Sigmoid colon (tissue), 4 donors: ENCODE data around the gene BOLA2B.

ENCODE experiments used
- CTCF ChIP-seq, 4 experiments: fragments of 450-650 bp in 3 of 4; fragments of 200-600 bp in 1 of 4; IDR thresholded peaks; one replicate each; pipeline ENCODE4 v1.5.1; 2016 to 2019; ENCODE audit warnings: antibody characterized with exemption in 4 of 4, mild to moderate bottlenecking in 3 of 4, moderate library complexity in 2 of 4
- POLR2AphosphoS5 ChIP-seq, 4 donors: sonication (generic); formaldehyde crosslinking; IDR thresholded peaks; one replicate each; pipeline ENCODE4 v1.6.1; 2017; ENCODE audit warnings: antibody characterized with exemption in 4 of 4

- no peak for TF ChIP-seq POLR2AphosphoS5 (IDR thresholded peaks at IDR 0.05)
- TF ChIP-seq CTCF (IDR thresholded peaks at IDR 0.05), result no peak
These were observed 47.8 kb downstream of the BOLA2B start for GRCh38 chr16:30145657-30146056.
